SK-N-SH treated with all-trans-retinoic acid at 6 μM for 48 hours (cell line): ENCODE measurements around the gene TASP1.
"Not testable (repeated sequence)": the region's sequence is repeated elsewhere in the genome, so short reads cannot be mapped to it uniquely, and the experiment has no call there.

ENCODE experiments used
- ARNTL ChIP-seq: fragments of 450-650 bp; formaldehyde crosslinking; IDR thresholded peaks from 2 replicates; pipeline ENCODE4 v1.5.0; 2020; ENCODE audit warnings: low read depth, mild to moderate bottlenecking, moderate library complexity, borderline replicate concordance
- CREB5 ChIP-seq: fragments of 250-450 bp; sonication (Bioruptor Pico); IDR thresholded peaks from 2 replicates; pipeline ENCODE4 v1.5.1; 2020; ENCODE audit warnings: low read depth, mild to moderate bottlenecking, moderate library complexity
- ESRRG ChIP-seq: fragments of 250-450 bp; sonication (Bioruptor Pico); IDR thresholded peaks from 2 replicates; pipeline ENCODE4 v1.6.1; 2021; ENCODE audit warnings: mild to moderate bottlenecking
- PATZ1 ChIP-seq: fragments of 250-450 bp; sonication (Bioruptor Pico); IDR thresholded peaks from 2 replicates; pipeline ENCODE4 v1.8.0; 2020; ENCODE audit warnings: mild to moderate bottlenecking, moderate library complexity, borderline replicate concordance
- RARB ChIP-seq: fragments of 250-450 bp; sonication (Bioruptor Pico); IDR thresholded peaks from 2 replicates; pipeline ENCODE4 v1.8.0; 2021; ENCODE audit warnings: mild to moderate bottlenecking, moderate library complexity
- SNAI2 ChIP-seq: fragments of 250-450 bp; sonication (Bioruptor Pico); IDR thresholded peaks from 2 replicates; pipeline ENCODE4 v1.5.0; 2020; ENCODE audit warnings: mild to moderate bottlenecking, moderate library complexity
- TOX ChIP-seq: fragments of 250-450 bp; sonication (Bioruptor Pico); IDR thresholded peaks from 2 replicates; pipeline ENCODE4 v1.8.0; 2021; ENCODE audit warnings: mild to moderate bottlenecking, moderate library complexity, borderline replicate concordance
- ZFP3 ChIP-seq: fragments of 250-450 bp; sonication (Bioruptor Pico); IDR thresholded peaks from 2 replicates; pipeline ENCODE4 v1.5.0; 2020; ENCODE audit warnings: mild to moderate bottlenecking, moderate library complexity
- ZFP30 ChIP-seq: fragments of 450-650 bp; formaldehyde crosslinking; IDR thresholded peaks from 2 replicates; pipeline ENCODE4 v1.5.0; 2022; ENCODE audit warnings: mild to moderate bottlenecking, moderate library complexity
- ZNF70 ChIP-seq: fragments of 450-650 bp; formaldehyde crosslinking; IDR thresholded peaks from 2 replicates; pipeline ENCODE4 v1.5.0; 2020; ENCODE audit warnings: mild to moderate bottlenecking, moderate library complexity

GRCh38 chr20:13616713-13617112 is 22.0 kb downstream of the TASP1 start:
- not testable (repeated sequence) for TF ChIP-seq PATZ1 (CRISPR knock-in tag); CREB5; TOX (CRISPR knock-in tag); ZFP30 (CRISPR knock-in tag); ZFP3 (CRISPR knock-in tag); SNAI2; ZNF70; ARNTL (CRISPR knock-in tag); ESRRG; RARB (CRISPR knock-in tag)
